SK-N-MC (cell line): ENCODE results near the gene TMEM186.

ENCODE experiments used
- EZH2 ChIP-seq: fragments of 200-600 bp; sonication (generic); IDR thresholded peaks from one replicate; pipeline ENCODE4 v1.6.1; 2017; ENCODE audit warnings: antibody characterized with exemption
- POLR2AphosphoS5 ChIP-seq: IDR thresholded peaks from 2 replicates; pipeline ENCODE4 v1.6.1; 2012; ENCODE audit warnings: mild to moderate bottlenecking, low read depth, low read length, borderline replicate concordance

GRCh38 chr16:8812162-8812843, 14.9 kb upstream of the TMEM186 start:
- TF ChIP-seq EZH2 (no peak), POLR2AphosphoS5 (no peak)
